ENCODE data around the gene EXOSC5. TPM values are rescaled to one million over a fixed set of nuclear protein-coding genes. Genes with fewer than 3 reads are reported as not detected.

The EXOSC5 gene
- total and polyA plus RNA-seq, 2 donors (not counting 1 experiment from before 2014, with no cell fraction given): 14.1 to 41.4 TPM

DNA sequence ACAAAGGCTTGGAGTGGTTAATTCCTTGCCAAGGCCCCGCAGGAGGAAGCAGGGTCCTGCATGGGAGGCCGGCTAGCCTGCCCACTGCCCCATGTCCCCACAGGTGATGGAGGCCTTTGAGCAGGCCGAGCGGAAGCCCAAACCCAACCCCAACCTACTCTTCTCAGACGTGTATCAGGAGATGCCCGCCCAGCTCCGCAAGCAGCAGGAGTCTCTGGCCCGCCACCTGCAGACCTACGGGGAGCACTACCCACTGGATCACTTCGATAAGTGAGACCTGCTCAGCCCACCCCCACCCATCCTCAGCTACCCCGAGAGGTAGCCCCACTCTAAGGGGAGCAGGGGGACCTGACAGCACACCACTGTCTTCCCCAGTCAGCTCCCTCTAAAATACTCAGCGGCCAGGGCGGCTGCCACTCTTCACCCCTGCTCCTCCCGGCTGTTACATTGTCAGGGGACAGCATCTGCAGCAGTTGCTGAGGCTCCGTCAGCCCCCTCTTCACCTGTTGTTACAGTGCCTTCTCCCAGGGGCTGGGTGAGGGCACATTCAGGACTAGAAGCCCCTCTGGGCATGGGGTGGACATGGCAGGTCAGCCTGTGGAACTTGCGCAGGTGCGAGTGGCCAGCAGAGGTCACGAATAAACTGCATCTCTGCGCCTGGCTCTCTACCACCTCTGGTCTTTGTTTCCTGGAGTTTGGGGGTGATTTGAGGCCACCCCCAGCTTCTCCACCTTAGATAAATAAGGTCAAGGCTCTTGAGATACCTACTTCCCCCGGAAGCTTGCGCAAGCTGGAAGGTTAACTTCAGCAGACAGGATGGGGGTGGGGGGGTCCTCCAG, 27.4 kb upstream of the EXOSC5 start:
- no peak overlapping the region for H2AFZ ChIP-seq (ENCODE audit: insufficient read depth, low read depth, low read length, poor library complexity, severe bottlenecking)
- ChIA-PET CTCF (interaction anchor here (0.6 to 0.7 kb wide), 2 partner anchors 25 to 141 kb away, joined by 3 read pairs; no protein-coding TSS in a partner anchor), POLR2A (interaction anchor here (0.7 kb wide), 1 partner anchor 56 kb away, joined by 3 read pairs; no protein-coding TSS in a partner anchor)
- H3K27ac ChIP-seq (ENCODE audit: low read length in 2 of 2): no peak overlapping the region
- TF ChIP-seq, protein P1, sequence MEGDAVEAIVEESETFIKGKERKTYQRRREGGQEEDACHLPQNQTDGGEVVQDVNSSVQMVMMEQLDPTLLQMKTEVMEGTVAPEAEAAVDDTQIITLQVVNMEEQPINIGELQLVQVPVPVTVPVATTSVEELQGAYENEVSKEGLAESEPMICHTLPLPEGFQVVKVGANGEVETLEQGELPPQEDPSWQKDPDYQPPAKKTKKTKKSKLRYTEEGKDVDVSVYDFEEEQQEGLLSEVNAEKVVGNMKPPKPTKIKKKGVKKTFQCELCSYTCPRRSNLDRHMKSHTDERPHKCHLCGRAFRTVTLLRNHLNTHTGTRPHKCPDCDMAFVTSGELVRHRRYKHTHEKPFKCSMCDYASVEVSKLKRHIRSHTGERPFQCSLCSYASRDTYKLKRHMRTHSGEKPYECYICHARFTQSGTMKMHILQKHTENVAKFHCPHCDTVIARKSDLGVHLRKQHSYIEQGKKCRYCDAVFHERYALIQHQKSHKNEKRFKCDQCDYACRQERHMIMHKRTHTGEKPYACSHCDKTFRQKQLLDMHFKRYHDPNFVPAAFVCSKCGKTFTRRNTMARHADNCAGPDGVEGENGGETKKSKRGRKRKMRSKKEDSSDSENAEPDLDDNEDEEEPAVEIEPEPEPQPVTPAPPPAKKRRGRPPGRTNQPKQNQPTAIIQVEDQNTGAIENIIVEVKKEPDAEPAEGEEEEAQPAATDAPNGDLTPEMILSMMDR (IDR thresholded peaks at IDR 0.05): no peak
- no peak for TF ChIP-seq EZH2 (IDR thresholded peaks at IDR 0.05; ENCODE audit: borderline replicate concordance, insufficient read depth, low read depth, low read length, poor library complexity, severe bottlenecking)
- peaks cover 13% of the 10 kb centered on the region for H3K4me1 Mint-ChIP-seq
- peaks cover 4% of the 10 kb centered on the region for H3K79me2 ChIP-seq (ENCODE audit: control insufficient read depth, insufficient read depth, low read length)
- no peaks in the 10 kb centered on the region for H3K27me3 ChIP-seq (replicated peaks in 1 of 4; ENCODE audit: control extremely low read depth in 1 of 4, control insufficient read depth in 3 of 4, insufficient read depth in 4 of 4, low read length in 3 of 4)
- H3K4me3 ChIP-seq (ENCODE audit: control extremely low read depth in 1 of 5, extremely low read depth in 1 of 5, insufficient read depth in 1 of 5, low read depth in 2 of 5, low read length in 4 of 5): no peak overlapping the region
- H3K4me3 Mint-ChIP-seq: no peak overlapping the region
- peaks cover 14% of the 10 kb centered on the region for H4K20me1 ChIP-seq (ENCODE audit: control insufficient read depth, insufficient read depth, low read length, poor library complexity, severe bottlenecking)
- H3K9ac ChIP-seq (ENCODE audit: low read length): no peak overlapping the region
- H3K4me2 ChIP-seq (replicated peaks; ENCODE audit: low read depth, low read length, poor library complexity, severe bottlenecking): no peak overlapping the region
- no peaks in the 10 kb centered on the region for H3K9me3 ChIP-seq (ENCODE audit: control extremely low read depth in 1 of 3, control insufficient read depth in 2 of 3, insufficient read depth in 1 of 3, low read length in 2 of 3)
- no peaks in the 10 kb centered on the region for H3K27me3 Mint-ChIP-seq
- peaks cover 0 to 56% of the 10 kb centered on the region in 2 experiments for H3K36me3 ChIP-seq (replicated peaks in 1 of 2; ENCODE audit: control extremely low read depth in 1 of 2, control insufficient read depth in 1 of 2, extremely low read depth in 1 of 2, insufficient read depth in 2 of 2, low read length in 1 of 2)
- DNase-seq (no peak), ATAC-seq (ENCODE audit: low read depth) (no peak)
- H3K4me1 ChIP-seq (ENCODE audit: control insufficient read depth in 2 of 2, insufficient read depth in 2 of 2, low read length in 2 of 2): peaks cover 12 to 15% of the 10 kb centered on the region in 2 donors
- no peak overlapping the region for H3K27ac Mint-ChIP-seq
- H3K9me3 Mint-ChIP-seq (ENCODE audit: insufficient read depth): no peaks in the 10 kb centered on the region
- 92% methylated on average over 13 of the region's 21 CpGs for WGBS (ENCODE audit: insufficient coverage)
- intact Hi-C loops (cut with micrococcal nuclease): no loop called here

DNA sequence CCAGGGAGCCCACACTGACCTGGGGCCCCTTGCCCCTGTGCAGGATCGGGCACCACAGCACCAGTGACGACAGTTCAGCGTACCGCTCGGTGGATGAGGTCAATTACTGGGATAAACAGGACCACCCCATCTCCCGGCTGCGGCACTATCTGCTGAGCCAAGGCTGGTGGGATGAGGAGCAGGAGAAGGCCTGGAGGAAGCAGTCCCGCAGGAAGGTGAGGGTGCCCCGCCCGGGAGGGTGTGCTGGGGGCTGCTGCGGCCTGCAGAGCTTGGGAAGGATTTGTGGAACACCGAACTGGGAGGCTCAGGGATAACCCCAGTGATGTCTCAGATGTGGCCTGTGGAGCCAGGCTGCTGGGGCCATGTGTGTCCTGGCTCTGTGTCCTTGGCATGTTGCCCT, 25.8 kb upstream of the EXOSC5 start:
- CTCF ChIA-PET: no interaction called here
- peaks cover 14% of the 10 kb centered on the region for H4K20me1 ChIP-seq (ENCODE audit: control insufficient read depth, insufficient read depth, low read length, poor library complexity, severe bottlenecking)
- H3K4me2 ChIP-seq (replicated peaks; ENCODE audit: low read depth, low read length, poor library complexity, severe bottlenecking): no peak overlapping the region
- peaks cover 4% of the 10 kb centered on the region for H3K79me2 ChIP-seq (ENCODE audit: control insufficient read depth, insufficient read depth, low read length)
- no peak overlapping the region for H3K4me3 ChIP-seq (ENCODE audit: control extremely low read depth in 1 of 5, extremely low read depth in 1 of 5, insufficient read depth in 1 of 5, low read depth in 2 of 5, low read length in 4 of 5)
- POLR2A ChIA-PET: no interaction called here
- no peak overlapping the region for H3K4me3 Mint-ChIP-seq
- H3K27me3 ChIP-seq (replicated peaks in 1 of 4; ENCODE audit: control extremely low read depth in 1 of 4, control insufficient read depth in 3 of 4, insufficient read depth in 4 of 4, low read length in 3 of 4): no peaks in the 10 kb centered on the region
- no peak overlapping the region for H2AFZ ChIP-seq (ENCODE audit: insufficient read depth, low read depth, low read length, poor library complexity, severe bottlenecking)
- peaks cover 6 to 9% of the 10 kb centered on the region in 2 donors for H3K4me1 ChIP-seq (ENCODE audit: control insufficient read depth in 2 of 2, insufficient read depth in 2 of 2, low read length in 2 of 2)
- H3K27me3 Mint-ChIP-seq: no peaks in the 10 kb centered on the region
- WGBS (ENCODE audit: insufficient coverage): 99% methylated on average over 10 of the region's 12 CpGs
- H3K36me3 ChIP-seq (replicated peaks in 1 of 2; ENCODE audit: control extremely low read depth in 1 of 2, control insufficient read depth in 1 of 2, extremely low read depth in 1 of 2, insufficient read depth in 2 of 2, low read length in 1 of 2): peaks cover 0 to 65% of the 10 kb centered on the region in 2 experiments
- H3K27ac ChIP-seq (ENCODE audit: low read length in 2 of 2): no peak overlapping the region
- no peaks in the 10 kb centered on the region for H3K9me3 ChIP-seq (ENCODE audit: control extremely low read depth in 1 of 3, control insufficient read depth in 2 of 3, insufficient read depth in 1 of 3, low read length in 2 of 3)
- no peaks in the 10 kb centered on the region for H3K9me3 Mint-ChIP-seq (ENCODE audit: insufficient read depth)
- intact Hi-C loops (cut with micrococcal nuclease): no loop called here
- TF ChIP-seq, protein P1 (IDR thresholded peaks at IDR 0.05): no peak
- TF ChIP-seq EZH2 (IDR thresholded peaks at IDR 0.05; ENCODE audit: borderline replicate concordance, insufficient read depth, low read depth, low read length, poor library complexity, severe bottlenecking): no peak
- peaks cover 8% of the 10 kb centered on the region for H3K4me1 Mint-ChIP-seq
- no peak overlapping the region for H3K9ac ChIP-seq (ENCODE audit: low read length)
- ATAC-seq (ENCODE audit: low read depth): no peak
- DNase-seq: no peak
- H3K27ac Mint-ChIP-seq: no peak overlapping the region
